ENCODE measurements around the gene GLRX5.

- TF ChIP-seq CTCF (IDR thresholded peaks at IDR 0.05; ENCODE audit: low read depth, low read length) (no peak), POLR2A (IDR thresholded peaks at IDR 0.05; ENCODE audit: extremely low read depth, insufficient read length) (no peak), MYC (IDR thresholded peaks at IDR 0.05; ENCODE audit: low read depth, low read length) (no peak)
Measured at GRCh38 chr14:95493976-95494375, 40.9 kb upstream of the GLRX5 start.

All from NB4 (cell line).